Panc1 (cell line): ENCODE measurements around the gene ASTN2.

Source experiments
- CTCF ChIP-seq: fragments of 450-650 bp; IDR thresholded peaks from 2 replicates; pipeline ENCODE4 v1.5.1; 2017; ENCODE audit warnings: mild to moderate bottlenecking
- POLR2AphosphoS5 ChIP-seq: IDR thresholded peaks from 2 replicates; pipeline ENCODE4 v1.6.1; 2012; ENCODE audit warnings: mild to moderate bottlenecking, low read depth, low read length, moderate library complexity
- TCF7L2 ChIP-seq: IDR thresholded peaks from 2 replicates; pipeline ENCODE4 v1.6.1; 2011; ENCODE audit warnings: mild to moderate bottlenecking, low read depth, low read length, inconsistent platforms
- TF ChIP-seq, protein P1 (sequence below), 2 experiments: IDR thresholded peaks; 2 replicates each; pipeline ENCODE4 v1.6.1; 2011 to 2012; ENCODE audit warnings: low read depth in 2 of 2, control low read depth in 1 of 2, low read length in 1 of 2, mild to moderate bottlenecking in 1 of 2, moderate library complexity in 1 of 2; ENCODE audit not compliant: insufficient read depth in 1 of 2

DNA sequence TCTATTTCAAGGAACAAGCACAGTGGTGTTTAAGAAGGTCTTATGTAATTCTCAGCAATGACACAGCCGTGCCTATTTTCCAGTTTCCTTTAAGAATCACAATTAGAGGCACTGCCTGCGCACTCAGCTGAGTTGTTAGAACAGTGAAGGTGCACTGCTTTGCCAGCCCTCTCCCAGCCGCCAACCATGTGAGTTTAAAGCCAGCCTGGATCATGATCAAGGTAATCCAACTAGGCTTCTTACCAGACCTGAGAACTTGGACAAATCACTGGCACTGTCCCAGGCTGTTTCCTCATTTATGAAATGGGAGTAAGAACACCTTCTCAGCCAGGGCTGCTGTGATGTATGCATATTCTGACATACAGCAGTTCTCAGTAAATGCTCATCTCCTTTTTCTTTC lies 99.6 kb downstream of the ASTN2 start:
- TF ChIP-seq CTCF = no peak
- no peak for TF ChIP-seq POLR2AphosphoS5
- TF ChIP-seq, protein P1, sequence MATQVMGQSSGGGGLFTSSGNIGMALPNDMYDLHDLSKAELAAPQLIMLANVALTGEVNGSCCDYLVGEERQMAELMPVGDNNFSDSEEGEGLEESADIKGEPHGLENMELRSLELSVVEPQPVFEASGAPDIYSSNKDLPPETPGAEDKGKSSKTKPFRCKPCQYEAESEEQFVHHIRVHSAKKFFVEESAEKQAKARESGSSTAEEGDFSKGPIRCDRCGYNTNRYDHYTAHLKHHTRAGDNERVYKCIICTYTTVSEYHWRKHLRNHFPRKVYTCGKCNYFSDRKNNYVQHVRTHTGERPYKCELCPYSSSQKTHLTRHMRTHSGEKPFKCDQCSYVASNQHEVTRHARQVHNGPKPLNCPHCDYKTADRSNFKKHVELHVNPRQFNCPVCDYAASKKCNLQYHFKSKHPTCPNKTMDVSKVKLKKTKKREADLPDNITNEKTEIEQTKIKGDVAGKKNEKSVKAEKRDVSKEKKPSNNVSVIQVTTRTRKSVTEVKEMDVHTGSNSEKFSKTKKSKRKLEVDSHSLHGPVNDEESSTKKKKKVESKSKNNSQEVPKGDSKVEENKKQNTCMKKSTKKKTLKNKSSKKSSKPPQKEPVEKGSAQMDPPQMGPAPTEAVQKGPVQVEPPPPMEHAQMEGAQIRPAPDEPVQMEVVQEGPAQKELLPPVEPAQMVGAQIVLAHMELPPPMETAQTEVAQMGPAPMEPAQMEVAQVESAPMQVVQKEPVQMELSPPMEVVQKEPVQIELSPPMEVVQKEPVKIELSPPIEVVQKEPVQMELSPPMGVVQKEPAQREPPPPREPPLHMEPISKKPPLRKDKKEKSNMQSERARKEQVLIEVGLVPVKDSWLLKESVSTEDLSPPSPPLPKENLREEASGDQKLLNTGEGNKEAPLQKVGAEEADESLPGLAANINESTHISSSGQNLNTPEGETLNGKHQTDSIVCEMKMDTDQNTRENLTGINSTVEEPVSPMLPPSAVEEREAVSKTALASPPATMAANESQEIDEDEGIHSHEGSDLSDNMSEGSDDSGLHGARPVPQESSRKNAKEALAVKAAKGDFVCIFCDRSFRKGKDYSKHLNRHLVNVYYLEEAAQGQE (IDR thresholded peaks at IDR 0.05; ENCODE audit: insufficient read depth in 1 of 2, low read depth in 2 of 2, low read length in 1 of 2) = no peak
- no peak for TF ChIP-seq TCF7L2
